GM12878 (cell line): Measurements from ENCODE around the gene VRTN. TPM values are rescaled to one million over a fixed set of nuclear protein-coding genes. Genes with fewer than 3 reads are reported as not detected.

Experiments used
- ATAC-seq: fragments of 200-7000 bp; cut with Tn5 transposase; 3 replicates; pipeline ENCODE4 v1.9.1; 2020; ENCODE audit warnings: mild to moderate bottlenecking, moderate library complexity
- BruUV-seq: library from RNA; stranded (reverse); fragments of 400-500 nt; replicated peaks from 2 replicates; lab custom pipeline; 2021; lab: Mats Ljungman, UMichigan
- CTCF ChIA-PET: fragments of 300-600 bp; sonication (Branson Sonifier 250); formaldehyde crosslinking; extraction: SDS; loops from one replicate; lab custom pipeline; 2021; ENCODE audit warnings: inconsistent platforms; lab: Yijun Ruan, JAX
- POLR2A ChIA-PET: fragments of 350-600 bp; formaldehyde crosslinking; extraction: SDS; loops from one replicate; lab custom pipeline; 2021; ENCODE audit warnings: inconsistent platforms; lab: Charles Lee
- RAD21 ChIA-PET: fragments of 300-600 bp; sonication (Branson Sonifier 250); formaldehyde crosslinking; loops from one replicate; lab custom pipeline; 2023; ENCODE audit warnings: antibody characterized with exemption; ENCODE audit not compliant: unreplicated experiment; lab: Charles Lee
- SMC1A ChIA-PET: fragments of 300-600 bp; sonication (Branson Sonifier 250); formaldehyde crosslinking; loops from one replicate; lab custom pipeline; 2023; ENCODE audit not compliant: unreplicated experiment, uncharacterized antibody; lab: Charles Lee
- DNase-seq: peaks from one replicate; pipeline ENCODE4 v3.0.0-alpha.2; 2011; ENCODE audit warnings: low read depth, low spot score
- FAIRE-seq: peaks from 3 replicates; lab custom pipeline; 2011; peaks lifted over from hg19 to GRCh38; lab: Jason Lieb, UNC
- H2AFZ ChIP-seq: 2 replicates; pipeline ENCODE4 v1.6.0; 2011; ENCODE audit warnings: low read depth, low read length, control low read depth; ENCODE audit not compliant: control insufficient read depth
- H3K27ac ChIP-seq: 2 replicates; pipeline ENCODE4 v1.5.1; 2011; ENCODE audit warnings: control low read depth; ENCODE audit not compliant: control insufficient read depth, insufficient read depth
- H3K27me3 ChIP-seq, 2 experiments: replicated peaks in 1 of 2; 2 replicates each; pipeline versions ENCODE4 v1.6.0 to v1.6.1; 2011; ENCODE audit warnings: low read length in 1 of 2; ENCODE audit not compliant: control insufficient read depth in 2 of 2, insufficient read depth in 2 of 2
- H3K36me3 ChIP-seq, 2 experiments: 2 replicates each; pipeline ENCODE4 v1.5.1; 2011; ENCODE audit warnings: low read length in 1 of 2; ENCODE audit not compliant: control insufficient read depth in 2 of 2, insufficient read depth in 2 of 2
- H3K4me1 ChIP-seq: 2 replicates; pipeline ENCODE4 v1.6.1; 2011; ENCODE audit warnings: mild to moderate bottlenecking, low read length, moderate library complexity, mixed read lengths; ENCODE audit not compliant: control insufficient read depth, insufficient read depth
- H3K4me2 ChIP-seq: 2 replicates; pipeline ENCODE4 v1.6.0; 2011; ENCODE audit warnings: control low read depth; ENCODE audit not compliant: control insufficient read depth, insufficient read depth
- H3K4me3 ChIP-seq: fragments of 200-600 bp; sonication (generic); 2 replicates; pipeline ENCODE4 v1.5.1; 2016
- H3K79me2 ChIP-seq: 2 replicates; pipeline ENCODE4 v1.6.0; 2011; ENCODE audit warnings: low read length; ENCODE audit not compliant: control insufficient read depth, insufficient read depth
- H3K9ac ChIP-seq: 2 replicates; pipeline ENCODE4 v1.8.0; 2011; ENCODE audit warnings: low read length, control low read depth, mixed read lengths; ENCODE audit not compliant: control insufficient read depth, insufficient read depth
- H3K9me3 ChIP-seq: replicated peaks from 3 replicates; pipeline ENCODE4 v1.5.1; 2011; ENCODE audit warnings: mild to moderate bottlenecking, low read length; ENCODE audit not compliant: control insufficient read depth, insufficient read depth
- H4K20me1 ChIP-seq: 2 replicates; pipeline ENCODE4 v1.6.0; 2011; ENCODE audit not compliant: control insufficient read depth, insufficient read depth
- CBFB ChIP-seq: IDR thresholded peaks from 2 replicates; pipeline ENCODE4 v1.6.1; 2016; ENCODE audit warnings: antibody characterized with exemption, low read depth
- CTCF ChIP-seq, 3 experiments: IDR thresholded peaks in 2 of 3; conservative IDR thresholded peaks in 1 of 3; 2 replicates each; pipeline ENCODE4 v1.5.1; 2011; ENCODE audit warnings: low read depth in 3 of 3, low read length in 3 of 3, mild to moderate bottlenecking in 3 of 3, control low read depth in 2 of 3, moderate library complexity in 2 of 3, inconsistent platforms in 1 of 3, mixed read lengths in 1 of 3; ENCODE audit not compliant: control insufficient read depth in 2 of 3, insufficient read depth in 1 of 3; ENCODE audit errors: extremely low read depth in 1 of 3
- DPF2 ChIP-seq: fragments of 450-650 bp; IDR thresholded peaks from 2 replicates; pipeline ENCODE4 v1.6.1; 2017; ENCODE audit warnings: mild to moderate bottlenecking
- IKZF2 ChIP-seq, 2 experiments: fragments of 450-650 bp; IDR thresholded peaks; 2 replicates each; pipeline ENCODE4 v1.6.1; 2017; ENCODE audit warnings: mild to moderate bottlenecking in 2 of 2, moderate library complexity in 2 of 2
- IRF3 ChIP-seq: fragments of 450-650 bp; IDR thresholded peaks from 2 replicates; pipeline ENCODE4 v1.6.1; 2014; ENCODE audit warnings: mild to moderate bottlenecking
- PML ChIP-seq: IDR thresholded peaks from 2 replicates; pipeline ENCODE4 v1.6.1; 2012; ENCODE audit warnings: low read length, inconsistent platforms
- RELA ChIP-seq: fragments of 450-650 bp; IDR thresholded peaks from 2 replicates; pipeline ENCODE4 v1.8.0; 2014; ENCODE audit warnings: borderline replicate concordance; ENCODE audit not compliant: partially characterized antibody
- SMARCA5 ChIP-seq: fragments of 450-650 bp; IDR thresholded peaks from 2 replicates; pipeline ENCODE4 v1.6.1; 2017; ENCODE audit warnings: mild to moderate bottlenecking
- SMC3 ChIP-seq: IDR thresholded peaks from 2 replicates; pipeline ENCODE4 v1.6.1; 2011; ENCODE audit warnings: low read length, improper control_type of control experiment, borderline replicate concordance
- ZNF217 ChIP-seq: fragments of 450-650 bp; IDR thresholded peaks from 2 replicates; pipeline ENCODE4 v1.6.1; 2017; ENCODE audit warnings: antibody characterized with exemption, mild to moderate bottlenecking
- ZNF687 ChIP-seq: fragments of 450-650 bp; IDR thresholded peaks from 2 replicates; pipeline ENCODE4 v1.6.1; 2017; ENCODE audit warnings: mild to moderate bottlenecking, moderate library complexity
- WGBS: methylation state at CpG from one replicate; pipeline ENCODE4 v1.1.6; 2016; ENCODE audit warnings: low lambda C conversion rate; ENCODE audit not compliant: insufficient replicate concordance, insufficient coverage; ENCODE audit errors: missing lambda C conversion rate; 5-methylcytosine and 5-hydroxymethylcytosine counted together
- in situ Hi-C: fragments of 300-500 bp; cut with MboI; formaldehyde crosslinking; loops from 9 replicates; pipeline ENCODE4 v1.14.3; 2018; ENCODE audit warnings: mixed read lengths
- intact Hi-C: fragments of 100-400 bp; cut with micrococcal nuclease; formaldehyde crosslinking; loops from one replicate; pipeline ENCODE4 v1.14.2; 2022; ENCODE audit not compliant: unreplicated experiment
- polyA plus RNA-seq, 11 experiments: library from polyadenylated mRNA; depleted of rRNA in 4 of 11; unstranded in 6 of 11; stranded (reverse) in 5 of 11; fragments of >200 nt; fragmentation: Nextera tagmentation in 4 of 11; fragmentation: Illumina TruSeq in 1 of 11; extraction: Ambion mirVana in 4 of 11; extraction: Trizol in 1 of 11; gene quantifications; 1 replicate in 1 of 11; 2 replicates in 10 of 11; pipeline versions ENCODE4 v1.2.1 to v1.2.3, GENCODE V29; 2011 to 2016; ENCODE audit warnings: inconsistent platforms in 2 of 11, missing spikeins in 2 of 11, low read depth in 1 of 11
- total RNA-seq, 4 experiments: library from RNA; depleted of rRNA in 3 of 4; stranded (reverse); fragments of >200 nt in 3 of 4; fragmentation: Illumina TruSeq in 1 of 4; extraction: Trizol in 1 of 4; gene quantifications; 2 replicates each; pipeline versions ENCODE4 v1.2.1 to v1.2.3, GENCODE V29; 2013 to 2021

Gene VRTN
- total and polyA plus RNA-seq, 10 of the 15 experiments (the other 5 are each of a cell fraction or from before 2014, with no cell fraction given): 0.31 TPM; not detected in 9

DNA sequence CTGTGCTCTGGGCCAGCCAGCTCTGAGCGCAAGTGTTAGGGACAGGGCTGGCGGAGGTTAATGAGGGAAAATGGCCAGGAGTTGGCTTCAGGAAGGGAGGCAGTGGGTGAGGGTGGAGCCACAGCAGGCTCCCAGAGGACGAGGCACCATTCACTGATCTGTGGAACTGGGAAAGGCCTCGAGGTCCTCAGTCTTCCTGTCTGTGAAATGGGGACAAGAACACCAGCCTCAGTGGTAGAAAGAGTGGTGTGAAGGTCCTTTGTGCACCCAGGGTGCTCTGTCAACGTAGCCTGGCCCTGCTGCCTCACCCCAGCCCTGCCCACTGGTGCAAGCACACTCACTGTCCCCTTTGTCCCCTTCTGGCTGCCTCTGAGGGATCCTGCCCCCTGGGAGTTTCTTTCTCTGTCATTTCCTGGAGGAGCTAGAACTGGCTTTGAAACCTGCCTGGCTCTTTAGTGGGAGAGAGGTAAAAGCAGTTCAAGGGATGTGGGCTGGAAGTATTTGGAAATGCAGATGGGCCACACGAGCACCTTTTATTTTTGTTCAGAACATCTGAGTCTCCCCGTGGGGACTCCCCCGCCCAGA, 52.7 kb downstream of the VRTN start:
- peak overlapping the region; percentile 84 for H3K4me2 ChIP-seq
- DNase-seq: peak; percentile 5
- ChIA-PET SMC1A (interaction anchor here (0.6 to 0.8 kb wide), 3 partner anchors 9 to 89 kb away, joined by 3 to 5 read pairs (median 3); no protein-coding TSS in a partner anchor), POLR2A (interaction anchor here (1.2 kb wide), 1 partner anchor 92 kb away, joined by 9 read pairs; the partner anchor contains the start of genes ISCA2 and NPC2), RAD21 (interaction anchor here (0.7 to 2.0 kb wide), 4 partner anchors 37 to 93 kb away, joined by 3 to 16 read pairs (median 3); partner anchors contain the start of genes ISCA2 and NPC2)
- peak; percentile 39 for ATAC-seq
- no peaks in the 10 kb centered on the region for H3K79me2 ChIP-seq
- 31% methylated on average over 8 of the region's 8 CpGs for WGBS
- BruUV-seq: no TSS peak
- H3K4me3 ChIP-seq: peak overlapping the region; percentile 61; the same call in 1 of the 2 replicates
- intact Hi-C loops (no loop called here), in situ Hi-C loops (no loop called here)
- peak overlapping the region; percentile 69; the same call in 1 of the 2 replicates for H3K27ac ChIP-seq
- peak overlapping the region; percentile 72 for H2AFZ ChIP-seq
- no peaks in the 10 kb centered on the region for H3K9me3 ChIP-seq
- peaks cover 0 to 3% of the 10 kb centered on the region in 2 experiments; a peak in 3 of 4 replicates for H3K27me3 ChIP-seq
- H3K9ac ChIP-seq: peak overlapping the region; percentile 59; the same call in 1 of the 2 replicates
- FAIRE-seq: no peak
- TF ChIP-seq IKZF2 (IDR thresholded peaks at IDR 0.05): 0 out of 4 replicates have a peak, but pooled peaks of 1 of the 2 experiments have one; percentile 3
- no peak for TF ChIP-seq CTCF (IDR thresholded peaks at IDR 0.05 in 2 of 3, conservative IDR thresholded peaks at IDR 0.05 in 1 of 3; ENCODE audit: control insufficient read depth in 2 of 3, extremely low read depth in 1 of 3, insufficient read depth in 1 of 3, low read depth in 3 of 3, low read length in 3 of 3)
- TF ChIP-seq ZNF687: no peak
- TF ChIP-seq ZNF217: peak; percentile 23; the same call in 1 of the 2 replicates
- TF ChIP-seq SMC3: no peak
- peak; percentile 62; the same call in 1 of the 2 replicates for TF ChIP-seq SMARCA5
- TF ChIP-seq PML: no peak
- no peak for TF ChIP-seq DPF2
- no peak for TF ChIP-seq RELA
- TF ChIP-seq CBFB: no peak
- no peak for TF ChIP-seq IRF3
- TF ChIP-seq, all 136 proteins: peak for 3
- CTCF ChIA-PET: interaction anchor here (1.0 to 1.3 kb wide), 5 partner anchors 22 to 211 kb away, joined by 3 to 4 read pairs (median 3); partner anchors contain the start of gene LTBP2
- peaks cover 26% of the 10 kb centered on the region for H3K4me1 ChIP-seq
- no peaks in the 10 kb centered on the region for H4K20me1 ChIP-seq
- H3K36me3 ChIP-seq: no peaks in the 10 kb centered on the region
